VCaP (cell line): Measurements from ENCODE around the gene SHLD2.

Source experiments
- H3K27ac ChIP-seq: fragments of 450-650 bp; 2 replicates; pipeline ENCODE4 v1.5.1; 2017
- CTCF ChIP-seq: fragments of 450-650 bp; conservative IDR thresholded peaks from 2 replicates; pipeline ENCODE4 v1.5.1; 2017; ENCODE audit warnings: mild to moderate bottlenecking, moderate library complexity

The SHLD2 gene

GRCh38 chr10:87094373-87095235, at the start of gene SHLD2, which contains the start of gene GLUD1:
Gene SHLD2, plus strand, starts transcription at chr10:87095206. Its CDS starts 56,149 bp downstream, at chr10:87151355.
Gene GLUD1, minus strand, starts transcription at chr10:87094843. Its CDS starts 74 bp downstream, at chr10:87094769.
- no peak for TF ChIP-seq CTCF
- peak within 1 kb of the TSS; percentile 92 for H3K27ac ChIP-seq

DNA sequence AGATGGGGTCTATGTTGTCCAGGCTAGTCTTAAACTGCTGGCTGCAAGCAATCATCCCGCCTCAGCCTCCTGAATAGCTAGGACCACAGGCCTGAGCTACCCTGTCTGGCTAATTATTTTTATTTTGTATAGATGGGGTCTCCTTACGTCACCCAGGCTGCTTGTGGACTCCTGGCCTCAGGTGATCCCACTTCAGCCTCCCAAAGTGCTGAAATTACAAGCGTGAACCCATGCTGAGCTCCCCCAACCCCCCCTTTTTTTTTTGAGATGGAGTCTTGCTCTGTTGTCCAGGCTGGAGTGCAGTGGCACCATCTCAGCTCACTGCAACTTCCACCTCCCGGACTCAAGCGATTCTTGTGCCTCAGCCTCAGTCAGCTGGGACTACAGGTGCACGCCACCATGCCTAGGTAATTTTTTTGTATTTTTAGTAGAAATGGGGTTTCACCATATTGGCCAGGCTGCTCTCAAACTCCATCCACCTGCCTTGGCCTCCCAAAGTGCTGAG, 49.5 kb upstream of the SHLD2 start:
- no peak for TF ChIP-seq CTCF
- H3K27ac ChIP-seq, result no peak overlapping the region

DNA sequence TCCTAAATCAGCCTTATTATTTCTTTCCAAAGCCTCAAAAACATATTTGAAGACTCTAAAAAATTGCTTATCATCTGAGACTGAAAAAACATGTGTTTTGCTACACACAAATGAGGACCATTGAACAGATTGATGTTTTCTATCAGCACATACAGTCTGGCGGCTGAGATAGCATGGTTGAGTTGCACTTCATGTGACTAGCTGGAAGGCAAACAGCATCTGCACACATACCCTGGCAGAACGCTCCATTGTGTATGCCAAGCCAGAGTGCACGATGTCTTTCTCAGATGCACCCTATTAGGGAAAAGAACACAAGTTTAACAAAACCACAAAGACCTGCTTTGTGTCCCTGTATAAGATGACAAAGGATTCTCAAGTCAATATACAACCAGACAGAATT, 41.9 kb upstream of the SHLD2 start:
- TF ChIP-seq CTCF, result no peak
- H3K27ac ChIP-seq, result peak overlapping the region; percentile 72

DNA sequence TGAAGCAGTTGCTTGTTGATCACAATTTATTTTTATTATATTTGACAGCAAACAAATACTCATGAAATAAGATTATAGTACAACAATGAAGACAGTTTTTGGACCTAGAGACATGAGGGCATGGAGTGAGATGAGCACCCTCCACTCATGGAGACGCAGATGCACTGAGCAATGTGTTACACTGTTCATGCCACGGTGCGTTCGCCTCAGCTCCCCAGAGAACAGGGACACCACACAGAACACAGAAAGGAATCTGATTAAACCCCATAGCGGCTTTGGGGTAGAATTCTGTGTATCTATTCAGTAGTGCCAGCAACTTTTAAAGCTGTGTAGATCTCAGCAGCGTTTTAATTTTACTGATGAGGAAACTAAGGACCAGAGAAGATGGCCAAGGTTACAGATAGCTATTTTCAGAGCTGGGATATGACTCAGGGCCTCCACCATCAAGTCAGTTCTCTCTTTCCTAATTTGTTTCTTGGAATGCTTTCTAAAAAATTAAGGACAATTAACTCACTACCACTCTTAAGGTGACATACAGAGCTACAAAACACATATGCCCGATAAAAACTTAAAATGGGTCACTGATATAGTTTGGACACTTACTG, 41.3 kb upstream of the SHLD2 start:
- TF ChIP-seq CTCF, result no peak
- peak overlapping the region; percentile 72 for H3K27ac ChIP-seq

DNA sequence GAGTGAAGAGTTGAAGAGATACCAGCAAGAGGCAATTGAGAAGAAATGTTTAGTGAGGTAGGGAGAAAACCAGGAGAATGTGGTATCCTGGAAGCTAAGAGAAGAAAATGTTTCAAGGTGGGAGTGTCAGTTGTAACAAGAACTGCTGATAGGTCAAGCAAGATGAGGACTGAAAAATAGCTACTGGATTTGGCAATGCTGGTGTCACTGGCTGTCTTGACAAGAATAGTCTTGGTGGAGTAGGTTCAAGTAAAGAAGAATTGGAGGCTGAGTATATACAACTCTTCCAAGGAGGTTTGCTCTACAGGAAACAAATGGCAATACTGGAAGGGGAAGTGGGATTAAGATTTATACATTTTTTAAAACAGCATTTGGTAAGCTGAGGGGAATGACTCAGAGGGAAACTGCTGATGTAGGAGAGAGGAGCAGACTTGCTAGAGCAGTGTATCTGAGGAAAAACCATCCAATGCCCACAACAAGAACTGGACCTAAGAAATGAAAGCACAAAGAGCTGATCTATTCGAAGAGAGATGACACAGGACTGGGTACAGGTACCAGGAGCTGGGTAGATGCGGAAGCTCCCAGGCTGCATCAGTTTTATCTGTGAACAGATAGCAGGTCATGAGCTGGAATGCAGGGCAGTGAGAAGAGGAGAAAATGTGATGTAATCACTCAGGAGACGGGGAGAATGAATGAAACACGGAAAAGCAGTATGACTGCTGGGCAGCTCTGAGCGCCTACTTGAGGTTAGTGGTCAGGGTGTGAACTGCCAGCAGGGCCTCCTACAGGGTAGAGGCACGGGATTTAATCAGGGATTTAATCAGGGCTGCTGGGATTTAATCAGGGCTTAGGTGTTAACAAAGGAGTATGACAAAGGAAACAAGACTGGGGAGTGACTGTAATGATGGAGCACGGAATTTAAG, 40.4 kb upstream of the SHLD2 start:
- H3K27ac ChIP-seq, result peak overlapping the region; percentile 72
- no peak for TF ChIP-seq CTCF

DNA sequence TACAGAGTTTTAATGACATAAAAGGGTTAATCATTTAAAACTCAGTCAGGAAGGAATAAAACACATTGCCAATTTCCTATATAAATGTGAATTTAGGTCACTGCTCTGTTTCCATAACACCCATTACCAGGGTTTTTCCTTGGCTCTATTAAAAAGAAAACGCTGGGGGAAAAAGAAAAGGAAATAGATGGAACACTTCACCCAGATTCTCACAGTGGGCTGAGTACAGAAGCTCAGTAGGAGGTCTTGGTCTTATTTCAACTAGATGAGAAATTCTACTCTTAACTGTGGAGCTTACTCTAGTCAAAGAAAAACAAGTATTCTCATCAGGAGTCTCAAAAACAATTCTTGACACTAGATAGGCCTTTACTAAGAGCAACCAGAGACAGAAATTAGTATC, 36.8 kb upstream of the SHLD2 start:
- TF ChIP-seq CTCF, result no peak

GRCh38 chr10:87059401-87059800, 35.6 kb upstream of the SHLD2 start:
- TF ChIP-seq CTCF, result no peak
- H3K27ac ChIP-seq, result no peak overlapping the region

More for the DNA sequence above, 36.8 kb upstream of the SHLD2 start:
- H3K27ac ChIP-seq, result peak overlapping the region; percentile 53
